Measurements from ENCODE around the gene ZDHHC6. TPM values are rescaled to one million over a fixed set of nuclear protein-coding genes. Genes with fewer than 3 reads are reported as not detected.

Gene ZDHHC6, protein sequence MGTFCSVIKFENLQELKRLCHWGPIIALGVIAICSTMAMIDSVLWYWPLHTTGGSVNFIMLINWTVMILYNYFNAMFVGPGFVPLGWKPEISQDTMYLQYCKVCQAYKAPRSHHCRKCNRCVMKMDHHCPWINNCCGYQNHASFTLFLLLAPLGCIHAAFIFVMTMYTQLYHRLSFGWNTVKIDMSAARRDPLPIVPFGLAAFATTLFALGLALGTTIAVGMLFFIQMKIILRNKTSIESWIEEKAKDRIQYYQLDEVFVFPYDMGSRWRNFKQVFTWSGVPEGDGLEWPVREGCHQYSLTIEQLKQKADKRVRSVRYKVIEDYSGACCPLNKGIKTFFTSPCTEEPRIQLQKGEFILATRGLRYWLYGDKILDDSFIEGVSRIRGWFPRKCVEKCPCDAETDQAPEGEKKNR
- total RNA-seq = 10 to 100 TPM; 47.8 to 64.3 TPM

DNA sequence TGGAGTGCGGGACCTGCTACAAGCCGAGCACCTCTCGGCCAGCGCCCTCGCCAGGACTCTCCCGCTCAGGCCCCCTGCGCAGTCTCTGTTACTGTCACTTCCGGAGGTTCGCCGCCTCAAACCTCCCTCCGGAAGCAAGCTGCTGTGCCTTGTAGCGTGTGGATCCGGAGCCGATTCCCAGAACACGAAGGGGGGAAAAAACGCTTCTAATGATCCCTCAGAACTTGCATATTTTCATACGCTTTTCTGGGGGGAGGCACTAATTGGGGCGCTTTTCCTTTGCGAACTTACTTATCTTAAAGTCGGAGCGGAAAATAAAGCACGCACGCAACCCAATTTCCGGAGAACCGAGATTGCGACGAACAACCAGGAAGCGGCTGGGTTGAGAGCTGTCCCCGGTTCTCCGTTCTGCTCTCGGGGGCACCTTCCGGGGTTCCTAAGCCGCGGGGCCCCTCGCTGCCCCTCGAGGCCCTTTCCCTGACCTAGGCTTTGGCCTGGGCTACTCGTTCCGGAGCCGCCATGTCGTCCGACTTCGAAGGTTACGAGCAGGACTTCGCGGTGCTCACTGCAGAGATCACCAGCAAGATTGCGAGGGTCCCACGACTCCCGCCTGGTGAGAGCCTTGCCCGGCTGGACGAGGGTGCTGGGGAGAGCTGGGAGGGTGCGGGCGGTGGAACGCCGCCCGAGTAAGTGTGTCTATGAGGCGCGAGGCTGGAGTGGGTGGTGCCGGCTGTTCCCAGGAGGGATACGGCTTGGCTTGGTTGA lies at the start of gene ZDHHC6, which contains the start of gene VTI1A:
TSS of gene ZDHHC6 (minus strand) at position 60 of the 765 bp plus-strand sequence. CDS start 1,478 bp downstream, outside the sequence.
TSS of gene VTI1A (plus strand) at position 361 of the 765 bp plus-strand sequence. CDS start at position 520, 159 bp downstream.
- Mint-ChIP-seq H3K27ac (peak within 1 kb of the TSS; percentile 94), H3K9me3 (no peaks in the 10 kb centered on the region), H3K27me3 (no peaks in the 10 kb centered on the region), H3K4me3 (peak within 1 kb of the TSS; percentile 87), H3K36me3 (ENCODE audit: low read depth) (peaks cover 25% of the 10 kb centered on the region), H3K4me1 (peaks cover 53% of the 10 kb centered on the region)
- DNase-seq = peak; percentile 87
- ChIA-PET POLR2A (interaction anchor here (0.8 kb wide), 1 partner anchor 71 kb away, joined by 3 read pairs; no protein-coding TSS in a partner anchor), CTCF (interaction anchor here (0.6 to 1.8 kb wide), 5 partner anchors 11 to 1720 kb away, joined by 3 to 5 read pairs (median 3); no protein-coding TSS in a partner anchor)

DNA sequence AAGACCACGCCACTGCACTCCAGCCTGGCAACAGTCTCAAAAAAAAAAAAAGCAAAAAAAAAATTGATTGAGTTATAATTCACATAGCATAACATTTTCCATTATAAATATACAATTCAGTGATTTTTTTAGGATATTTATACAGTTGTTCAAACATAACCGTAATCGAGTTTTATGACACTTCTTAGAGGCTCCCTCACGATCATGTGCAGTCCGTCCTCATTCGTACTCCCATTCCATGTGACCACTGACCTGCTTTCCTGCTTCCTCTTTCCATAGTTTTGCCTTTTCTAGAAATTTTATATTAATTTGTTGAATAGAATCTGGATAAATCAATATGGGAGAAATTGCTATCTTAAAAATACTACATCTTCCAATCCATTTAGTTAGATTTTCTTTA lies 46.0 kb upstream of the ZDHHC6 start:
- H3K27me3 Mint-ChIP-seq = no peaks in the 10 kb centered on the region
- DNase-seq = no peak
- POLR2A ChIA-PET = no interaction called here
- no peaks in the 10 kb centered on the region for H3K9me3 Mint-ChIP-seq
- H3K4me3 Mint-ChIP-seq = no peak overlapping the region
- no peaks in the 10 kb centered on the region for H3K36me3 Mint-ChIP-seq (ENCODE audit: low read depth)
- H3K27ac Mint-ChIP-seq = no peak overlapping the region
- peaks cover 2% of the 10 kb centered on the region for H3K4me1 Mint-ChIP-seq
- CTCF ChIA-PET = no interaction called here

DNA sequence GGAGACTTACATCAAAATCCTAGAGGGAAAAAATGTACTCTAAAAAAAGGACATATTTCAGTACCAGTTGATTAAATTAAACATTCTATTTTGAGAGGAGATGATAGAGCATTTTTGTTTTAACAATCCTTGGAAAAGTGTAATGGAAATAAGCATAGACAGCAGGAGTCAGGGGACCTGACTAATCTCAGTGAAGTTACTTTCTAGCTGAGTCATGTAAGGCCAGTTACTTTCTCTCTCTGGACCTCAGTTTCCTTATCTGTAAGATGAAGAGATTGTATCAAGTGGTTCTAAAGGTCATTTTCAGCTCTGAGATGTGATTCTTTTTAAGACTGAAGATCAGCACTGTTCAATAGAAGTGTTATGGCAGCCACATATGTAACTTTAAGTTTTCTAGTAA lies 44.4 kb upstream of the ZDHHC6 start:
- no peaks in the 10 kb centered on the region for H3K9me3 Mint-ChIP-seq
- no peak overlapping the region for H3K4me3 Mint-ChIP-seq
- ChIA-PET CTCF (interaction anchor here (1.0 to 1.2 kb wide), 3 partner anchors 10 to 39 kb away, joined by 3 to 4 read pairs (median 3); no protein-coding TSS in a partner anchor), POLR2A (no interaction called here)
- DNase-seq = no peak
- H3K27ac Mint-ChIP-seq = no peak overlapping the region
- H3K36me3 Mint-ChIP-seq (ENCODE audit: low read depth) = no peaks in the 10 kb centered on the region
- H3K4me1 Mint-ChIP-seq = peaks cover 2% of the 10 kb centered on the region
- no peaks in the 10 kb centered on the region for H3K27me3 Mint-ChIP-seq

DNA sequence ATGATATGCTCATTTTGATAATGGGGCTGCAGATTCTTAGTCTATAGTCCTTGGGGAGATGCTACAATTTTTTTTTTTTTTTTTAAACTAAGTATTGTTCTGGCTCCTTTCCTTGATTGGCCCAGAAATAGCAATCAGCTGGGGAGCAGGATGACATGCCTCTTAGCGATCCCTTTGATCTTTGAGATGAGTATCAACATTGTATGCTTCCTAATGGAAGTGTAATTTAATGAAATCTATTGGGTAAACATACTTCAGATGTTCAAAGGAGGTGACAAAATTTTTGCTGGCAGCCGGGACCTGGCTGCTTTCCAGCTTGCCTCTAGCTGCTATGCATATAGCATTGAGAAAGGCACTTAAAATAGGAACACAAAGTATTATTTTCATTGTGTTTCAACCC lies 43.8 kb upstream of the ZDHHC6 start:
- ChIA-PET CTCF (interaction anchor here (0.6 kb wide), 1 partner anchor 159 kb away, joined by 3 read pairs; no protein-coding TSS in a partner anchor), POLR2A (no interaction called here)
- Mint-ChIP-seq H3K36me3 (ENCODE audit: low read depth) (no peaks in the 10 kb centered on the region), H3K27me3 (no peaks in the 10 kb centered on the region), H3K4me3 (no peak overlapping the region), H3K4me1 (peaks cover 2% of the 10 kb centered on the region), H3K9me3 (no peaks in the 10 kb centered on the region), H3K27ac (no peak overlapping the region)
- no peak for DNase-seq

- H3K4me1 Mint-ChIP-seq = peaks cover 2% of the 10 kb centered on the region
- CTCF ChIA-PET = interaction anchor here (1.1 kb wide), 1 partner anchor 13 kb away, joined by 3 read pairs; no protein-coding TSS in a partner anchor
- POLR2A ChIA-PET = no interaction called here
- H3K9me3 Mint-ChIP-seq = no peaks in the 10 kb centered on the region
- no peak overlapping the region for H3K4me3 Mint-ChIP-seq
- DNase-seq = no peak
- H3K27ac Mint-ChIP-seq = no peak overlapping the region
- no peaks in the 10 kb centered on the region for H3K36me3 Mint-ChIP-seq (ENCODE audit: low read depth)
- no peaks in the 10 kb centered on the region for H3K27me3 Mint-ChIP-seq
Measured at GRCh38 chr10:112487964-112488363, 41.2 kb upstream of the ZDHHC6 start.

DNA sequence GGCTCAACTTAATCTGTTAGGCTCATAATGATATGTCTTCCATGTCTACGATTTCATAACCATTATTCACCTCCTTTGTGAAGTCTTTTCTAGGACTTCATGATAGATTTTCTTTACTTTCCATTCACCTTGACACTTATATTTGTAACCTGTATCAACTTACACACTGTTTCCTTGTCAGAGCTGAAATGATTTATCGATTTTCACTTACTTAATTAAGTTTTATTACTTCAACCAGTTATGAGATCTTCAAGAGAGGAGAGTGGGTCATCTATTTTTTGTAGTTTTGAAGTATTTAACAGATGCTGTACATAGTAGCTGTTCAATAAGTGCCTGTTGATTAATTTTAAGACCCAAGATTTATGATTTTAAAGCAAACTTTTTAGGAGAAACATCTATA lies 37.7 kb upstream of the ZDHHC6 start:
- POLR2A ChIA-PET = no interaction called here

DNA sequence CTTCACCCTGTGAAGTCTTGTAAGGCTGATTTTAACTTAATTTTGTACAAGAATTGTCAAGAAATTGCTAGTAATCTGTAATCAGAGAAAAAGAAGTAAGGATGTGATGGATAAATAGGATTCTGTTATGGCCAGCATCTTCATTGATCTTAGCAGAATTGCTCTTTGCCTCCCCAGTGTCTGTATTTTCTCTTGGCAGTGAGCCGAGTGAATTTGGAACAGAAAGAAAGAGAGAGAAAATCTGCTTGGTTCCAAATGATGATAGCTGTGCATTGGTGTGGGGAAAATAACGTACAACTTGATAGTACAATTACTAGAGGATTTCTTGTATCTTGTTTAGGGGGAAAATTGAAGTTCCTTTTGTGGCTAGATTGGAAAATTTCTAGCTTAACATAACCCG lies 34.9 kb upstream of the ZDHHC6 start:
- Mint-ChIP-seq H3K4me1 (no peaks in the 10 kb centered on the region), H3K27me3 (no peaks in the 10 kb centered on the region), H3K9me3 (no peaks in the 10 kb centered on the region), H3K4me3 (no peak overlapping the region), H3K27ac (no peak overlapping the region), H3K36me3 (ENCODE audit: low read depth) (no peaks in the 10 kb centered on the region)
- DNase-seq = no peak
- POLR2A ChIA-PET = no interaction called here
- CTCF ChIA-PET = interaction anchor here (1.4 kb wide), 1 partner anchor 16 kb away, joined by 4 read pairs; no protein-coding TSS in a partner anchor

More for the DNA sequence above, 37.7 kb upstream of the ZDHHC6 start:
- CTCF ChIA-PET = interaction anchor here (0.7 to 1.9 kb wide), 2 partner anchors 9 to 13 kb away, joined by 3 to 8 read pairs; no protein-coding TSS in a partner anchor
- no peaks in the 10 kb centered on the region for H3K4me1 Mint-ChIP-seq
- DNase-seq = no peak
- H3K4me3 Mint-ChIP-seq = no peak overlapping the region
- no peaks in the 10 kb centered on the region for H3K36me3 Mint-ChIP-seq (ENCODE audit: low read depth)
- no peaks in the 10 kb centered on the region for H3K27me3 Mint-ChIP-seq
- no peaks in the 10 kb centered on the region for H3K9me3 Mint-ChIP-seq
- H3K27ac Mint-ChIP-seq = no peak overlapping the region

DNA sequence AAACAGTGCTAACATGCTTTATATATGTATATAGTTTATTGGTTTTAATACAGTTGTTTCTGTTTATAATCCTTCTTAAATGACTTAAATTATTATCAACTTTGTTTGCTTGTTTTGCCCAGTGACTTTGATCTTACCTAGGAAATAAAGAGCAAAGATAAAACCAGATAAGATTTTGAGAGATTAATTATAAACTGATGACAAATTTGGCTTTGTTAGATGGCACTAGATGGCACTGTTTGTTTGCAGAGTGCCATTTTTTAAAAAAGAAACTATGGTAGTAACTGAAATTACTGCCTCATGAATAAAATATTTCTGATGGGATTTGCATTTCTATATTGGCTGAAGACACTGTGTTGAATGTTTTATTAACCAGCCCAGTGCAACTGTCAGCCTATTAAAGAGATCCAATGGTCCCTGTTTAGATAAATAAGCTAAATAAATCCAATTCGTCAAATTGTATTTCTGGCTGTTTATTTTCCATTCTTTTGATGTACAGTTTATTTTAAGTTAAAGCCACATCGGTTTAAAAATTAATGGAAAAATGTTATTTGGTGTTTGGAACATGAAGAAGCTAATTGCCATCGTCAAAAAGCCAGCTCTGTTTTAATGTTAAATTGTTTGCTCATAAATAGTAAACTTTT lies 29.0 kb upstream of the ZDHHC6 start:
- Mint-ChIP-seq H3K4me1 (peaks cover 5% of the 10 kb centered on the region), H3K27me3 (no peaks in the 10 kb centered on the region), H3K27ac (no peak overlapping the region), H3K4me3 (no peak overlapping the region), H3K9me3 (no peaks in the 10 kb centered on the region), H3K36me3 (ENCODE audit: low read depth) (no peaks in the 10 kb centered on the region)
- no peak for DNase-seq
- ChIA-PET POLR2A (no interaction called here), CTCF (interaction anchor here (0.9 to 1.0 kb wide), 2 partner anchors 9 to 20 kb away, joined by 3 read pairs; no protein-coding TSS in a partner anchor)

- ChIA-PET POLR2A (interaction anchor here (0.6 kb wide), 1 partner anchor 64 kb away, joined by 3 read pairs; no protein-coding TSS in a partner anchor), CTCF (interaction anchor here (0.6 to 1.6 kb wide), 9 partner anchors 11 to 1197 kb away, joined by 3 to 8 read pairs (median 3); partner anchors contain the start of gene ACSL5)
- Mint-ChIP-seq H3K27ac (no peak overlapping the region), H3K4me1 (peaks cover 5% of the 10 kb centered on the region), H3K36me3 (ENCODE audit: low read depth) (peaks cover 2% of the 10 kb centered on the region), H3K9me3 (no peaks in the 10 kb centered on the region), H3K4me3 (no peak overlapping the region), H3K27me3 (no peaks in the 10 kb centered on the region)
- no peak for DNase-seq
Measured at GRCh38 chr10:112471878-112472487, 25.3 kb upstream of the ZDHHC6 start.

- POLR2A ChIA-PET = no interaction called here
- Mint-ChIP-seq H3K27me3 (no peaks in the 10 kb centered on the region), H3K27ac (no peak overlapping the region), H3K9me3 (peaks cover 2% of the 10 kb centered on the region), H3K4me1 (peaks cover 8% of the 10 kb centered on the region), H3K36me3 (ENCODE audit: low read depth) (peaks cover 28% of the 10 kb centered on the region), H3K4me3 (no peak overlapping the region)
- CTCF ChIA-PET = no interaction called here
- no peak for DNase-seq
Measured at GRCh38 chr10:112467541-112468075, 20.9 kb upstream of the ZDHHC6 start.

DNA sequence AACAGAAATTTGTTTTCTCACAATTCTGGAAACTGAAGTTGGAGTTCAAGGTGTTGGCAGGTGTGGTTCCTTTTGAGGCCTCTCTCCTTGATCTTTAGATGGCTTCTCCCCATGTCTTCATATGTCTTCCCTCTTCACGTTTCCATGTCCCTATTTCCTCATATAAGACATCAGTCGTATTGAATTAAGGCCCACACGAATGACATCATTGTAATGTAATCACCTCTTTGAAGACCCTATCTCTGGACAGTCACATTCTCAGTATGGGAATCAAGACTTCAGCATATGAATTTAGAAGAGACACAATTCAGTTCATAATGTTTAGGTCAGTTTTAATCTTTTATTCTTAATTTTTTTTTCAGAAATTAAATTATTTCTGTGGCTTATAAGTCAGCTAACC lies 20.1 kb upstream of the ZDHHC6 start:
- POLR2A ChIA-PET = no interaction called here

More for the DNA sequence above, 20.1 kb upstream of the ZDHHC6 start:
- peaks cover 5% of the 10 kb centered on the region for H3K4me1 Mint-ChIP-seq
- CTCF ChIA-PET = interaction anchor here (1.2 kb wide), 1 partner anchor 20 kb away, joined by 3 read pairs; the partner anchor contains the start of genes VTI1A and ZDHHC6
- peaks cover 32% of the 10 kb centered on the region for H3K36me3 Mint-ChIP-seq (ENCODE audit: low read depth)
- peaks cover 2% of the 10 kb centered on the region for H3K9me3 Mint-ChIP-seq
- no peak overlapping the region for H3K4me3 Mint-ChIP-seq
- no peak for DNase-seq
- H3K27ac Mint-ChIP-seq = no peak overlapping the region
- H3K27me3 Mint-ChIP-seq = no peaks in the 10 kb centered on the region

Measured in activated CD4-positive, alpha-beta T cell treated with anti-CD3 and anti-CD28 coated beads, Interleukin-2, amount 10 ng/mL, durations not matched to agents 7 days and 5 days (primary cell).